GM23338 (cell line): ENCODE data around the gene RPH3AL. TPM values are rescaled to one million over a fixed set of nuclear protein-coding genes. Genes with fewer than 3 reads are reported as not detected.

Source experiments
- ATAC-seq: fragments of 200-7000 bp; cut with Tn5 transposase; 3 replicates; pipeline ENCODE4 v1.9.1; 2020
- DNase-seq: peaks from one replicate; pipeline ENCODE4 v3.0.0-alpha.2; 2015; ENCODE audit warnings: low spot score
- H2AFZ ChIP-seq: fragments of 200-600 bp; sonication (generic); 2 replicates; pipeline ENCODE4 v1.8.0; 2016; ENCODE audit warnings: antibody characterized with exemption, mild to moderate bottlenecking, moderate library complexity
- H3F3A ChIP-seq: fragments of 200-600 bp; sonication (generic); replicated peaks from 2 replicates; pipeline ENCODE4 v1.8.0; 2017; ENCODE audit warnings: antibody characterized with exemption, mixed run types, low read depth
- H3K27ac ChIP-seq: fragments of 200-600 bp; sonication (generic); 2 replicates; pipeline ENCODE4 v1.6.1; 2016; ENCODE audit warnings: low read depth
- H3K27me3 ChIP-seq: fragments of 200-600 bp; sonication (generic); 2 replicates; pipeline ENCODE4 v1.8.0; 2016; ENCODE audit warnings: mild to moderate bottlenecking, mixed run types, moderate library complexity; ENCODE audit not compliant: insufficient read depth
- H3K36me3 ChIP-seq: fragments of 200-600 bp; sonication (generic); 2 replicates; pipeline ENCODE4 v1.8.0; 2016; ENCODE audit warnings: mild to moderate bottlenecking; ENCODE audit not compliant: insufficient read depth
- H3K4me1 ChIP-seq: fragments of 200-600 bp; sonication (generic); 2 replicates; pipeline ENCODE4 v1.8.0; 2016; ENCODE audit warnings: mild to moderate bottlenecking, moderate library complexity; ENCODE audit not compliant: insufficient read depth
- H3K4me2 ChIP-seq: fragments of 200-600 bp; sonication (generic); 2 replicates; pipeline ENCODE4 v1.7.1; 2017; ENCODE audit warnings: mixed run types
- H3K4me3 ChIP-seq: fragments of 200-600 bp; sonication (generic); 2 replicates; pipeline ENCODE4 v1.6.1; 2016; ENCODE audit warnings: mixed run types
- H3K79me2 ChIP-seq: fragments of 200-600 bp; sonication (generic); replicated peaks from 2 replicates; pipeline ENCODE4 v1.8.0; 2017; ENCODE audit warnings: mild to moderate bottlenecking; ENCODE audit not compliant: insufficient read depth
- H3K9me2 ChIP-seq: fragments of 200-600 bp; sonication (generic); 2 replicates; pipeline ENCODE4 v1.8.0; 2017; ENCODE audit not compliant: insufficient read depth
- H4K20me1 ChIP-seq: fragments of 200-600 bp; sonication (generic); replicated peaks from 2 replicates; pipeline ENCODE4 v1.8.0; 2017; ENCODE audit warnings: mild to moderate bottlenecking; ENCODE audit not compliant: insufficient read depth
- H3K27ac Mint-ChIP-seq: 2 replicates; pipeline ENCODE4 v1.8.0; 2020; ENCODE audit warnings: inconsistent platforms, mild to moderate bottlenecking, moderate library complexity, mixed read lengths
- H3K27me3 Mint-ChIP-seq: 3 replicates; pipeline ENCODE4 v1.8.0; 2022; ENCODE audit warnings: low read depth, mild to moderate bottlenecking, moderate library complexity, mixed read lengths, inconsistent platforms; ENCODE audit not compliant: insufficient read depth, poor library complexity
- H3K36me3 Mint-ChIP-seq: 3 replicates; pipeline ENCODE4 v1.8.0; 2021; ENCODE audit warnings: low read depth, mild to moderate bottlenecking, inconsistent platforms, moderate library complexity, mixed read lengths
- H3K4me1 Mint-ChIP-seq: 3 replicates; pipeline ENCODE4 v1.8.0; 2020; ENCODE audit warnings: mild to moderate bottlenecking, inconsistent platforms, mixed read lengths
- H3K4me3 Mint-ChIP-seq: 3 replicates; pipeline ENCODE4 v1.8.0; 2021; ENCODE audit warnings: moderate library complexity, mild to moderate bottlenecking, inconsistent platforms, mixed read lengths
- H3K9me3 Mint-ChIP-seq: 3 replicates; pipeline ENCODE4 v1.8.0; 2020; ENCODE audit warnings: moderate library complexity, mild to moderate bottlenecking, inconsistent platforms, mixed read lengths
- CREB1 ChIP-seq: fragments of 250-450 bp; sonication (Bioruptor Pico); IDR thresholded peaks from 2 replicates; pipeline ENCODE4 v1.5.0; 2020; ENCODE audit warnings: low read depth, mild to moderate bottlenecking, moderate library complexity
- EZH2 ChIP-seq: fragments of 200-600 bp; sonication (generic); IDR thresholded peaks from one replicate; pipeline ENCODE4 v1.8.0; 2017; ENCODE audit warnings: antibody characterized with exemption, mild to moderate bottlenecking, low read depth; ENCODE audit not compliant: unreplicated experiment
- EZH2phosphoT487 ChIP-seq: fragments of 200-600 bp; sonication (generic); IDR thresholded peaks from one replicate; pipeline ENCODE4 v1.8.1; 2018; ENCODE audit warnings: antibody characterized with exemption; ENCODE audit not compliant: unreplicated experiment
- JUNB ChIP-seq: IDR thresholded peaks from one replicate; pipeline ENCODE4 v1.6.1; 2016; ENCODE audit warnings: antibody characterized with exemption; ENCODE audit not compliant: unreplicated experiment
- POLR2AphosphoS5 ChIP-seq: IDR thresholded peaks from 2 replicates; pipeline ENCODE4 v1.6.1; 2016; ENCODE audit warnings: antibody characterized with exemption, low read depth
- ZNF114 ChIP-seq: fragments of 250-450 bp; sonication (Bioruptor Pico); IDR thresholded peaks from 2 replicates; pipeline ENCODE4 v1.5.0; 2020; ENCODE audit warnings: mild to moderate bottlenecking, moderate library complexity
- ZNF331 ChIP-seq: fragments of 250-450 bp; sonication (Bioruptor Pico); IDR thresholded peaks from 2 replicates; pipeline ENCODE4 v1.5.0; 2020; ENCODE audit warnings: low read depth, mild to moderate bottlenecking, moderate library complexity
- polyA plus RNA-seq: library from polyadenylated mRNA; unstranded; fragments of >200 nt; fragmentation: Nextera tagmentation; extraction: Ambion mirVana; gene quantifications from 2 replicates; pipeline ENCODE4 v1.2.1, GENCODE V29; 2016
- total RNA-seq: library from RNA; depleted of rRNA; stranded (reverse); fragments of >200 nt; shearing (Covaris generic); gene quantifications from 2 replicates; pipeline ENCODE4 v1.2.3, GENCODE V29; 2014
- TF ChIP-seq, protein P1 (sequence below), 2 experiments: fragments of 200-600 bp in 1 of 2; sonication (generic) in 1 of 2; conservative IDR thresholded peaks; 2 replicates each; pipeline versions ENCODE4 v1.5.1 to v1.6.1; 2016 to 2017; ENCODE audit warnings: antibody characterized with exemption in 2 of 2, low read depth in 2 of 2, mild to moderate bottlenecking in 2 of 2, moderate library complexity in 1 of 2
- TF ChIP-seq, protein P2 (sequence below): IDR thresholded peaks from one replicate; pipeline ENCODE4 v1.6.1; 2018; ENCODE audit warnings: antibody characterized with exemption; ENCODE audit not compliant: unreplicated experiment

The RPH3AL gene
- total and polyA plus RNA-seq, 2 experiments from 2014 or later, result 2.7 to 6.3 TPM

DNA sequence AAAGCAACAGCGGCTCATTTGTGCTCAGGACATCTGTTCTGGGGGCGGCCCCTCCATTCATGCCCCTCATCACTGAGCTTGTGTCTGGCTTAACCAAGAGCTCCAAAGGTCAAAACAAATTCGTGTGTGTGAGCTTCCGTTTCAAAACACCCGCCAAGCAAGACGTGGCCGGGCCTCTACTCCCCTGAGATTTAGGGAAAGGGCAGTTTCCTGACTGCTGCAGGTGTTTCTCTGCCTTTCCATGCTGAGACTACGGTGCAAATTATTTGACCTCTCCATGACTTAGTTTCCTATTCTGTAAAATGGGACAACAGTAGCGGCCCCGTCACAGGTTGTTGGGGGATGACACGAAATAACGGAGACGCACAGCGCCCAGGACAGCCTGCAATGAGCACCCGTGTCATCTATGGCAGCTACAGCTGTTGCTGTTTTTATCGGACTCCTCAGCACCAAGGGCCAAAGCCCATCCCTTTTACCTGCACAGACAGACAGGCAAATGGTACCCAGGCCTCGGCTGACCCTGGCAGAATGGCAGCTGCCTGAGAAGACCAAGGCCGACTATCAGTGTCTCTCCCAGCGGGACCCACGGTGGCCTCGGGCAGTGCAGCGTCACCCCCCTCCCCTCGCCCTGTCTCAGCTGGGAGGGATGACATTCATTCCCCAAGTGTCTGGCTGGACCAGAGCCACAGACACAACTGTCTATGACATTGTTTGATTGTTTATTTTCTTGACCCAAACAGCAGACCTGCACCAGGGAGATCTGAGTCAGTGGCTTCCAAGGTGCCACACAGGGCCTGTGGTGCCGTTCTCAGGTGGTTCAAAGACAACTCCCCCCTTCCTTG is 120.4 kb downstream of the RPH3AL start:
- no peaks in the 10 kb centered on the region for H3K36me3 ChIP-seq
- no peak overlapping the region for H3K4me2 ChIP-seq
- TF ChIP-seq EZH2phosphoT487, result no peak
- no peaks in the 10 kb centered on the region for H3K79me2 ChIP-seq
- H3K9me2 ChIP-seq, result no peaks in the 10 kb centered on the region
- H3K4me1 ChIP-seq, result no peaks in the 10 kb centered on the region; the same call in 1 of the 2 replicates
- H3K27ac ChIP-seq, result no peak overlapping the region
- peaks cover 34% of the 10 kb centered on the region for H3K4me1 Mint-ChIP-seq
- DNase-seq (no peak), ATAC-seq (no peak)
- no peaks in the 10 kb centered on the region for H3K36me3 Mint-ChIP-seq
- no peaks in the 10 kb centered on the region for H3F3A ChIP-seq
- no peaks in the 10 kb centered on the region for H3K9me3 Mint-ChIP-seq
- H3K27ac Mint-ChIP-seq, result no peak overlapping the region
- no peak overlapping the region for H3K4me3 Mint-ChIP-seq
- H2AFZ ChIP-seq, result no peak overlapping the region
- H4K20me1 ChIP-seq, result no peaks in the 10 kb centered on the region
- H3K27me3 Mint-ChIP-seq, result peaks cover 22% of the 10 kb centered on the region
- H3K27me3 ChIP-seq, result no peaks in the 10 kb centered on the region
- H3K4me3 ChIP-seq, result no peak overlapping the region

DNA sequence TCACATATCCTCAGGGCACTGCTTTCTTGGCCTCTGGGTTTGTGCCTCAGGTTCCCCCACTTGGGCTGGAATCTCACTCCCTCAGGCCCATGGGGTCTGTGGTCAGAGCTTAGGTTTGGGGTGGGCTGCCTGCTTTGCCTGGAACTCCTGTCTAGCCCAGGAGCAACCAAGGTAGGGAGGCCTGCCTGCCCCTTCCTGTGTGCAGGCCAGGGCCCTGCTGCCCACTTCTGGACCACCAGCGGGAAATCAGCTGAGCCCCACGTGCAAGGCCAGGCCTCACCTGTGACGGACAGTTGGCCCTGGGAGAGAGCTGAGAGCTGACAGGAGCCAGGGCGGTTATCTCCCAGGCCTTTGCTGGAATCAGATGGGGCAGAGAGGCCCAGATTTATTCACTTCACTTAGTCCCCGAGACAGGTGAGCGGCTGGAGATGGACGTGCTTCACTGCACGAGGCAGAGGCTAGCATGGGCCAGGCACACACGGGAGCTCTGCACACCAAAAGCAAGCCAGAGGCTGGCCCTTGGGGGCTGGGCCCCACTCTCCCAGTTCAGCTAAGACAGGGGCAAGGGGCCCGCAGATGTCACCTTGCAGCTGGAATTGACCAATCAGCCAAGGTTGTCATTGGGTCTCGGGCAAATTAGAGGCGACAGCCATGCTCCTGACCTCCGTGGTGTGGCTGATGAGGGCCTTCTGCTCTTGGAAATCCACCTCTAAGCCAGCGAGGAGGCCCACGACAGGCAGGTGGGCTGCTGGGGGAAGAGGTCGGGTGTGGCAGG is 121.2 kb downstream of the RPH3AL start:
- ATAC-seq (no peak), DNase-seq (no peak)
- Mint-ChIP-seq H3K36me3 (no peaks in the 10 kb centered on the region), H3K27ac (no peak overlapping the region), H3K4me3 (no peak overlapping the region), H3K9me3 (no peaks in the 10 kb centered on the region), H3K4me1 (peaks cover 31% of the 10 kb centered on the region), H3K27me3 (peaks cover 22% of the 10 kb centered on the region)
- Histone ChIP-seq H4K20me1 (no peaks in the 10 kb centered on the region), H3K4me2 (no peak overlapping the region), H3K36me3 (no peaks in the 10 kb centered on the region), H3K79me2 (no peaks in the 10 kb centered on the region), H2AFZ (no peak overlapping the region), H3K27ac (no peak overlapping the region), H3K4me3 (no peak overlapping the region), H3K4me1 (no peaks in the 10 kb centered on the region), H3K27me3 (no peaks in the 10 kb centered on the region), H3K9me2 (no peaks in the 10 kb centered on the region), H3F3A (no peaks in the 10 kb centered on the region)
- TF ChIP-seq ZNF114 (CRISPR knock-in tag) (no peak), POLR2AphosphoS5 (no peak), ZNF331 (CRISPR knock-in tag) (no peak), JUNB (no peak), CREB1 (no peak), EZH2 (no peak)
- TF ChIP-seq, protein P1, sequence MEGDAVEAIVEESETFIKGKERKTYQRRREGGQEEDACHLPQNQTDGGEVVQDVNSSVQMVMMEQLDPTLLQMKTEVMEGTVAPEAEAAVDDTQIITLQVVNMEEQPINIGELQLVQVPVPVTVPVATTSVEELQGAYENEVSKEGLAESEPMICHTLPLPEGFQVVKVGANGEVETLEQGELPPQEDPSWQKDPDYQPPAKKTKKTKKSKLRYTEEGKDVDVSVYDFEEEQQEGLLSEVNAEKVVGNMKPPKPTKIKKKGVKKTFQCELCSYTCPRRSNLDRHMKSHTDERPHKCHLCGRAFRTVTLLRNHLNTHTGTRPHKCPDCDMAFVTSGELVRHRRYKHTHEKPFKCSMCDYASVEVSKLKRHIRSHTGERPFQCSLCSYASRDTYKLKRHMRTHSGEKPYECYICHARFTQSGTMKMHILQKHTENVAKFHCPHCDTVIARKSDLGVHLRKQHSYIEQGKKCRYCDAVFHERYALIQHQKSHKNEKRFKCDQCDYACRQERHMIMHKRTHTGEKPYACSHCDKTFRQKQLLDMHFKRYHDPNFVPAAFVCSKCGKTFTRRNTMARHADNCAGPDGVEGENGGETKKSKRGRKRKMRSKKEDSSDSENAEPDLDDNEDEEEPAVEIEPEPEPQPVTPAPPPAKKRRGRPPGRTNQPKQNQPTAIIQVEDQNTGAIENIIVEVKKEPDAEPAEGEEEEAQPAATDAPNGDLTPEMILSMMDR (conservative IDR thresholded peaks at IDR 0.05; ENCODE audit: low read depth in 2 of 2), result no peak
- TF ChIP-seq, protein P2, sequence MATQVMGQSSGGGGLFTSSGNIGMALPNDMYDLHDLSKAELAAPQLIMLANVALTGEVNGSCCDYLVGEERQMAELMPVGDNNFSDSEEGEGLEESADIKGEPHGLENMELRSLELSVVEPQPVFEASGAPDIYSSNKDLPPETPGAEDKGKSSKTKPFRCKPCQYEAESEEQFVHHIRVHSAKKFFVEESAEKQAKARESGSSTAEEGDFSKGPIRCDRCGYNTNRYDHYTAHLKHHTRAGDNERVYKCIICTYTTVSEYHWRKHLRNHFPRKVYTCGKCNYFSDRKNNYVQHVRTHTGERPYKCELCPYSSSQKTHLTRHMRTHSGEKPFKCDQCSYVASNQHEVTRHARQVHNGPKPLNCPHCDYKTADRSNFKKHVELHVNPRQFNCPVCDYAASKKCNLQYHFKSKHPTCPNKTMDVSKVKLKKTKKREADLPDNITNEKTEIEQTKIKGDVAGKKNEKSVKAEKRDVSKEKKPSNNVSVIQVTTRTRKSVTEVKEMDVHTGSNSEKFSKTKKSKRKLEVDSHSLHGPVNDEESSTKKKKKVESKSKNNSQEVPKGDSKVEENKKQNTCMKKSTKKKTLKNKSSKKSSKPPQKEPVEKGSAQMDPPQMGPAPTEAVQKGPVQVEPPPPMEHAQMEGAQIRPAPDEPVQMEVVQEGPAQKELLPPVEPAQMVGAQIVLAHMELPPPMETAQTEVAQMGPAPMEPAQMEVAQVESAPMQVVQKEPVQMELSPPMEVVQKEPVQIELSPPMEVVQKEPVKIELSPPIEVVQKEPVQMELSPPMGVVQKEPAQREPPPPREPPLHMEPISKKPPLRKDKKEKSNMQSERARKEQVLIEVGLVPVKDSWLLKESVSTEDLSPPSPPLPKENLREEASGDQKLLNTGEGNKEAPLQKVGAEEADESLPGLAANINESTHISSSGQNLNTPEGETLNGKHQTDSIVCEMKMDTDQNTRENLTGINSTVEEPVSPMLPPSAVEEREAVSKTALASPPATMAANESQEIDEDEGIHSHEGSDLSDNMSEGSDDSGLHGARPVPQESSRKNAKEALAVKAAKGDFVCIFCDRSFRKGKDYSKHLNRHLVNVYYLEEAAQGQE, result no peak
